Stimulated activated CD8-positive, alpha-beta memory T cell treated with anti-CD3 and anti-CD28 coated beads, Interleukin-4, amount 100 ng/mL, for 24 hours (primary cell): ENCODE results near the gene HORMAD2.
"Not testable (repeated sequence)": the region's sequence is repeated elsewhere in the genome, so short reads cannot be mapped to it uniquely, and the experiment has no call there.

ENCODE experiments used
- DNase-seq: peaks from one replicate; pipeline ENCODE4 v3.0.0-alpha.2; 2020; ENCODE audit warnings: low read depth

Gene HORMAD2

GRCh38 chr22:30057375-30057774 is 22.9 kb upstream of the HORMAD2 start:
- no peak for DNase-seq

- DNase-seq: not testable (repeated sequence)
Measured at GRCh38 chr22:30059346-30060020, 20.8 kb upstream of the HORMAD2 start.

GRCh38 chr22:30061094-30061493 is 19.2 kb upstream of the HORMAD2 start:
- not testable (repeated sequence) for DNase-seq

GRCh38 chr22:30062259-30062658 is 18.0 kb upstream of the HORMAD2 start:
- no peak for DNase-seq

- DNase-seq: no peak
Measured at GRCh38 chr22:30062950-30063349, 17.3 kb upstream of the HORMAD2 start.

GRCh38 chr22:30064172-30064571 is 16.1 kb upstream of the HORMAD2 start:
- no peak for DNase-seq

GRCh38 chr22:30073743-30074142 is 6.5 kb upstream of the HORMAD2 start:
- no peak for DNase-seq

- no peak for DNase-seq
Measured at GRCh38 chr22:30074147-30074546, 6.1 kb upstream of the HORMAD2 start.

GRCh38 chr22:30074994-30075393 is 5.3 kb upstream of the HORMAD2 start:
- DNase-seq: no peak

- no peak for DNase-seq
Measured at GRCh38 chr22:30077279-30077880, 2.9 kb upstream of the HORMAD2 start.

GRCh38 chr22:30078320-30079311 is 1.6 kb upstream of the HORMAD2 start:
- DNase-seq: no peak

GRCh38 chr22:30080805-30081204 is 541 bp downstream of the HORMAD2 start:
- DNase-seq: no peak

GRCh38 chr22:30086496-30086895 is 6.2 kb downstream of the HORMAD2 start:
- no peak for DNase-seq

- not testable (repeated sequence) for DNase-seq
Measured at GRCh38 chr22:30087037-30087436, 6.8 kb downstream of the HORMAD2 start.

- no peak for DNase-seq
Measured at GRCh38 chr22:30087611-30088010, 7.3 kb downstream of the HORMAD2 start.

GRCh38 chr22:30088468-30088867 is 8.2 kb downstream of the HORMAD2 start:
- DNase-seq: no peak

GRCh38 chr22:30089655-30089974 is 9.4 kb downstream of the HORMAD2 start:
- no peak for DNase-seq

GRCh38 chr22:30092686-30093085 is 12.4 kb downstream of the HORMAD2 start:
- DNase-seq: no peak

- DNase-seq: no peak
Measured at GRCh38 chr22:30094804-30095203, 14.5 kb downstream of the HORMAD2 start.

GRCh38 chr22:30097861-30098260 is 17.6 kb downstream of the HORMAD2 start:
- DNase-seq: no peak

- not testable (repeated sequence) for DNase-seq
Measured at GRCh38 chr22:30100770-30101169, 20.5 kb downstream of the HORMAD2 start.

GRCh38 chr22:30104501-30105156 is 24.4 kb downstream of the HORMAD2 start:
- DNase-seq: no peak
